HepG2 (cell line): ENCODE data around the gene CCDC157. TPM values are rescaled to one million over a fixed set of nuclear protein-coding genes. Genes with fewer than 3 reads are reported as not detected.

Source experiments
- BHLHE40 ChIP-seq: IDR thresholded peaks from 2 replicates; pipeline ENCODE4 v1.6.1; 2011; ENCODE audit warnings: low read length, improper control_type of control experiment
- CCDC6 ChIP-seq: sonication (generic); formaldehyde crosslinking; IDR thresholded peaks from 2 replicates; pipeline ENCODE4 v1.8.1; 2022; ENCODE audit warnings: mild to moderate bottlenecking, missing genetic modification reagents, moderate library complexity
- CEBPG ChIP-seq: IDR thresholded peaks from 2 replicates; pipeline ENCODE4 v1.6.1; 2016
- GMEB1 ChIP-seq: sonication (generic); formaldehyde crosslinking; IDR thresholded peaks from 2 replicates; pipeline ENCODE4 v1.5.1; 2020; ENCODE audit warnings: missing genetic modification reagents, mild to moderate bottlenecking, borderline replicate concordance
- GMEB2 ChIP-seq: IDR thresholded peaks from 2 replicates; pipeline ENCODE4 v1.6.1; 2016; ENCODE audit warnings: missing biosample characterization, missing genetic modification reagents, low read depth
- KMT2A ChIP-seq: sonication (generic); formaldehyde crosslinking; IDR thresholded peaks from 2 replicates; pipeline ENCODE4 v1.4.0; 2020; ENCODE audit warnings: missing genetic modification reagents
- KMT2B ChIP-seq: IDR thresholded peaks from 2 replicates; pipeline ENCODE4 v1.6.1; 2016; ENCODE audit warnings: missing genetic modification reagents, missing compliant biosample characterization
- MLX ChIP-seq: IDR thresholded peaks from 2 replicates; pipeline ENCODE4 v1.6.1; 2016
- MYPOP ChIP-seq: sonication (generic); formaldehyde crosslinking; IDR thresholded peaks from 2 replicates; pipeline ENCODE4 v1.8.1; 2023; ENCODE audit warnings: mild to moderate bottlenecking, moderate library complexity, missing genetic modification reagents
- NFYC ChIP-seq: IDR thresholded peaks from 2 replicates; pipeline ENCODE4 v1.6.1; 2016; ENCODE audit warnings: missing genetic modification reagents, missing compliant biosample characterization
- NONO ChIP-seq, 2 experiments: fragments of 450-650 bp in 1 of 2; sonication (generic) in 1 of 2; formaldehyde crosslinking in 1 of 2; IDR thresholded peaks in 1 of 2; conservative IDR thresholded peaks in 1 of 2; 2 replicates each; pipeline versions ENCODE4 v1.6.1 to v1.8.0; 2017 to 2022; ENCODE audit warnings: mild to moderate bottlenecking in 1 of 2, missing genetic modification reagents in 1 of 2, moderate library complexity in 1 of 2
- NR2C2 ChIP-seq: sonication (generic); formaldehyde crosslinking; IDR thresholded peaks from 2 replicates; pipeline ENCODE4 v1.4.0; 2020; ENCODE audit warnings: missing genetic modification reagents, mild to moderate bottlenecking, moderate library complexity, borderline replicate concordance
- POGZ ChIP-seq: sonication (generic); formaldehyde crosslinking; IDR thresholded peaks from 2 replicates; pipeline ENCODE4 v1.4.0; 2020; ENCODE audit warnings: mild to moderate bottlenecking, missing genetic modification reagents
- SIX4 ChIP-seq: sonication (generic); formaldehyde crosslinking; IDR thresholded peaks from 2 replicates; pipeline ENCODE4 v1.4.0; 2020; ENCODE audit warnings: missing genetic modification reagents
- SOX5 ChIP-seq: IDR thresholded peaks from 2 replicates; pipeline ENCODE4 v1.6.1; 2016; ENCODE audit warnings: borderline replicate concordance
- TEAD3 ChIP-seq: optimal IDR thresholded peaks from 2 replicates; pipeline ENCODE3; 2016; ENCODE audit warnings: borderline replicate concordance
- TSC22D2 ChIP-seq: sonication (generic); formaldehyde crosslinking; IDR thresholded peaks from 2 replicates; pipeline ENCODE4 v1.5.1; 2020; ENCODE audit warnings: missing genetic modification reagents, mild to moderate bottlenecking, borderline replicate concordance
- ZMAT3 ChIP-seq: sonication (generic); formaldehyde crosslinking; conservative IDR thresholded peaks from 2 replicates; pipeline ENCODE4 v1.7.0; 2021; ENCODE audit warnings: missing genetic modification reagents
- ZNF160 ChIP-seq: sonication (generic); formaldehyde crosslinking; IDR thresholded peaks from 2 replicates; pipeline ENCODE4 v1.8.0; 2022; ENCODE audit warnings: mild to moderate bottlenecking, inconsistent platforms, missing genetic modification reagents
- ZNF20 ChIP-seq: sonication (generic); formaldehyde crosslinking; IDR thresholded peaks from 2 replicates; pipeline ENCODE4 v1.4.0; 2020; ENCODE audit warnings: mild to moderate bottlenecking, moderate library complexity, missing genetic modification reagents
- ZNF260 ChIP-seq: sonication (generic); formaldehyde crosslinking; IDR thresholded peaks from 2 replicates; pipeline ENCODE4 v1.4.0; 2020; ENCODE audit warnings: missing genetic modification reagents, low read depth, mild to moderate bottlenecking, borderline replicate concordance
- ZNF343 ChIP-seq: sonication (generic); formaldehyde crosslinking; IDR thresholded peaks from 2 replicates; pipeline ENCODE4 v1.4.0; 2020; ENCODE audit warnings: mild to moderate bottlenecking, missing genetic modification reagents
- ZNF354B ChIP-seq: sonication (generic); formaldehyde crosslinking; IDR thresholded peaks from 2 replicates; pipeline ENCODE4 v1.8.0; 2022; ENCODE audit warnings: mild to moderate bottlenecking, missing genetic modification reagents
- ZNF749 ChIP-seq: sonication (generic); formaldehyde crosslinking; IDR thresholded peaks from 2 replicates; pipeline ENCODE4 v1.8.0; 2022; ENCODE audit warnings: mild to moderate bottlenecking, missing genetic modification reagents, moderate library complexity, borderline replicate concordance
- ZSCAN30 ChIP-seq: sonication (generic); formaldehyde crosslinking; IDR thresholded peaks from 2 replicates; pipeline ENCODE4 v1.5.0; 2020; ENCODE audit warnings: mild to moderate bottlenecking, missing genetic modification reagents
- polyA plus RNA-seq, 8 experiments: library from polyadenylated mRNA; depleted of rRNA in 3 of 8; stranded (reverse) in 7 of 8; unstranded in 1 of 8; fragments of >200 nt; fragmentation: Illumina TruSeq in 4 of 8; extraction: Trizol in 4 of 8; gene quantifications; 2 replicates each; pipeline versions ENCODE4 v1.2.1 to v1.2.3, GENCODE V29; 2011 to 2016; ENCODE audit warnings: low read depth in 4 of 8, missing spikeins in 1 of 8, mixed read lengths in 1 of 8; ENCODE audit not compliant: insufficient read depth in 1 of 8
- total RNA-seq, 5 experiments: library from RNA; depleted of rRNA; stranded (reverse); fragments of >200 nt; fragmentation: Illumina TruSeq; extraction: Trizol; gene quantifications; 2 replicates each; pipeline ENCODE4 v1.2.3, GENCODE V29; 2016; ENCODE audit warnings: low read depth in 1 of 5

CCDC157 gene
- total and polyA plus RNA-seq, 2 of the 13 experiments (the other 11 are each of a cell fraction or from before 2014, with no cell fraction given): 1.4 to 1.6 TPM

GRCh38 chr22:30423959-30424533 lies 67.2 kb downstream of the CCDC157 start (continued):
- TF ChIP-seq GMEB2: peak; percentile 87
- no peak for TF ChIP-seq TSC22D2 (CRISPR knock-in tag)
- TF ChIP-seq ZNF20: peak; percentile 98
- no peak for TF ChIP-seq ZNF354B (CRISPR knock-in tag)
- TF ChIP-seq SIX4 (CRISPR knock-in tag): peak; percentile 9; the same call in 1 of the 2 replicates
- peak; percentile 86 for TF ChIP-seq NR2C2 (CRISPR knock-in tag)
- peak; percentile 90 for TF ChIP-seq BHLHE40
- no peak for TF ChIP-seq ZNF343
- TF ChIP-seq CEBPG (CRISPR knock-in tag): 0 out of 2 replicates have a peak, but pooled peaks have one; percentile 47
- 0 out of 2 replicates have a peak, but pooled peaks have one; percentile 23 for TF ChIP-seq CCDC6 (CRISPR knock-in tag)
- no peak for TF ChIP-seq ZSCAN30 (CRISPR knock-in tag)
- peak; percentile 35 for TF ChIP-seq MYPOP (CRISPR knock-in tag)
- no peak for TF ChIP-seq ZNF260 (CRISPR knock-in tag)
- TF ChIP-seq POGZ (CRISPR knock-in tag): peak; percentile 82
- TF ChIP-seq ZNF160 (CRISPR knock-in tag): no peak
- TF ChIP-seq ZMAT3 (CRISPR knock-in tag): peak; percentile 85; the same call in 1 of the 2 replicates
- TF ChIP-seq NONO (IDR thresholded peaks at IDR 0.05): no peak
- peak; percentile 93 for TF ChIP-seq NONO (CRISPR knock-in tag; conservative IDR thresholded peaks at IDR 0.05)
- peak; percentile 81 for TF ChIP-seq MLX
- no peak for TF ChIP-seq ZNF749 (CRISPR knock-in tag)
- peak; percentile 54 for TF ChIP-seq KMT2B
- peak; percentile 66 for TF ChIP-seq SOX5 (CRISPR knock-in tag)
- peak; percentile 96 for TF ChIP-seq GMEB1
- TF ChIP-seq TEAD3 (CRISPR knock-in tag): peak; percentile 86
- TF ChIP-seq KMT2A: peak; percentile 89
- TF ChIP-seq NFYC (CRISPR knock-in tag): peak; percentile 91
